Measurements from ENCODE around the gene MAP7D1. TPM values are rescaled to one million over a fixed set of nuclear protein-coding genes. Genes with fewer than 3 reads are reported as not detected.

Gene MAP7D1
- total RNA-seq, 1 donor from 2014 or later: 49.6 TPM

- DNase-seq: no peak
Observed at GRCh38 chr1:36126797-36127500, 29.0 kb upstream of the MAP7D1 start.

- no peak for DNase-seq
Observed at GRCh38 chr1:36128126-36128904, 27.6 kb upstream of the MAP7D1 start.

- no peak for DNase-seq
Observed at GRCh38 chr1:36128905-36129206, 27.1 kb upstream of the MAP7D1 start.

- no peak for DNase-seq
Observed at GRCh38 chr1:36132029-36132428, 23.9 kb upstream of the MAP7D1 start.

GRCh38 chr1:36133484-36133883 is 22.5 kb upstream of the MAP7D1 start:
- DNase-seq: peak; percentile 21

GRCh38 chr1:36134031-36134430 is 21.9 kb upstream of the MAP7D1 start:
- no peak for DNase-seq

GRCh38 chr1:36134505-36135329 is 21.2 kb upstream of the MAP7D1 start:
- DNase-seq: peak; percentile 54

- no peak for DNase-seq
Observed at GRCh38 chr1:36135330-36135667, 20.7 kb upstream of the MAP7D1 start.

GRCh38 chr1:36135796-36136195 is 20.2 kb upstream of the MAP7D1 start:
- DNase-seq: no peak

GRCh38 chr1:36136535-36136934 is 19.4 kb upstream of the MAP7D1 start:
- no peak for DNase-seq

- no peak for DNase-seq
Observed at GRCh38 chr1:36137226-36137625, 18.7 kb upstream of the MAP7D1 start.

GRCh38 chr1:36137776-36138175 is 18.2 kb upstream of the MAP7D1 start:
- DNase-seq: no peak

GRCh38 chr1:36139521-36139920 is 16.4 kb upstream of the MAP7D1 start:
- no peak for DNase-seq

- DNase-seq: no peak
Observed at GRCh38 chr1:36142121-36142520, 13.8 kb upstream of the MAP7D1 start.

- no peak for DNase-seq
Observed at GRCh38 chr1:36143424-36143823, 12.5 kb upstream of the MAP7D1 start.

GRCh38 chr1:36144413-36144812 is 11.5 kb upstream of the MAP7D1 start:
- DNase-seq: no peak

- DNase-seq: peak; percentile 69
Observed at GRCh38 chr1:36148821-36149236, 7.1 kb upstream of the MAP7D1 start.

GRCh38 chr1:36149237-36149972 is 6.6 kb upstream of the MAP7D1 start, which contains the start of gene TRAPPC3:
Gene TRAPPC3, minus strand, starts transcription at chr1:36149486. Its CDS starts 108 bp downstream, at chr1:36149378.
- DNase-seq: peak; percentile 99

- no peak for DNase-seq
Observed at GRCh38 chr1:36149973-36150295, 6.0 kb upstream of the MAP7D1 start.

GRCh38 chr1:36150296-36151133 is 5.4 kb upstream of the MAP7D1 start:
- peak; percentile 75 for DNase-seq

GRCh38 chr1:36151134-36151844 is 4.7 kb upstream of the MAP7D1 start:
- peak; percentile 61 for DNase-seq
